HEK293T (cell line): ENCODE results near the gene FAM78B.

Source experiments
- ARNT ChIP-seq: fragments of 450-650 bp; IDR thresholded peaks from 2 replicates; pipeline ENCODE4 v1.6.1; 2017; ENCODE audit warnings: mild to moderate bottlenecking
- BHLHE40 ChIP-seq: fragments of 450-650 bp; IDR thresholded peaks from 2 replicates; pipeline ENCODE4 v1.6.1; 2016; ENCODE audit warnings: mild to moderate bottlenecking, moderate library complexity, borderline replicate concordance
- FOXK2 ChIP-seq: fragments of 450-650 bp; IDR thresholded peaks from 2 replicates; pipeline ENCODE4 v1.6.1; 2016; ENCODE audit warnings: mild to moderate bottlenecking
- FOXM1 ChIP-seq: fragments of 450-650 bp; IDR thresholded peaks from 2 replicates; pipeline ENCODE4 v1.6.1; 2017; ENCODE audit warnings: mild to moderate bottlenecking, borderline replicate concordance
- LEF1 ChIP-seq: fragments of 450-650 bp; IDR thresholded peaks from 2 replicates; pipeline ENCODE4 v1.6.1; 2017; ENCODE audit warnings: mild to moderate bottlenecking, borderline replicate concordance
- SP1 ChIP-seq: fragments of 450-650 bp; IDR thresholded peaks from 2 replicates; pipeline ENCODE4 v1.6.1; 2017
- SUZ12 ChIP-seq: fragments of 450-650 bp; IDR thresholded peaks from 2 replicates; pipeline ENCODE4 v1.6.1; 2016; ENCODE audit warnings: mild to moderate bottlenecking
- TARDBP ChIP-seq: fragments of 450-650 bp; IDR thresholded peaks from 2 replicates; pipeline ENCODE4 v1.6.1; 2016

DNA sequence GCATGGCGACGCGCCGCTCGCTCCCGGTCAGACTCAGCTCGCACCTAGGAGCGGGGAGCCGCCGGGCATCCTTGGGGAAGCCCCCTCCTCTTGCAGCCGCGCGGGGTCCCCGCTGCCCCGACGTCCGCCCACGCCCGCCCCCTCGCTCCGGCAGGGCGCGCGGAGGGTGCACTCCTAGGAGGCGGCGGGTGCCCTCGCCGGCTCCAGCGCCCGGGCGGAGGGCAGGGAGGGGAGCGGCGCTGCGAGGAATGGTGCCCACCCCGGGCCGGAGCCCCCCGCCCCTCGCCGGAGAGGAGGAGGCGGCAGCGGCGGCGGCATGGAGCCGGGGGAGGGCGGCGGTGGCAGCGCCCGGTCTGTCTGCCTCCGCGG is 488 bp downstream of the FAM78B start:
- TF ChIP-seq BHLHE40 (no peak), TARDBP (no peak), FOXK2 (no peak), SP1 (no peak), ARNT (no peak), LEF1 (no peak), SUZ12 (no peak), FOXM1 (no peak)
